Effector CD4-positive, alpha-beta T cell (primary cell): ENCODE results near the gene PRORP.
"Not testable (repeated sequence)": the region's sequence is repeated elsewhere in the genome, so short reads cannot be mapped to it uniquely, and the experiment has no call there.

Experiments
- DNase-seq: peaks from one replicate; pipeline ENCODE4 v3.0.0-alpha.2; 2020
- total RNA-seq: gene quantifications from one replicate; lab custom pipeline; 2026; lab: John Stamatoyannopoulos, UW

Gene PRORP
- 14.8 reads per million, percentile 40 among the genes with 10 or more reads in this experiment for total RNA-seq

- peak; percentile 93 for DNase-seq
These were observed at the start of gene PRORP, which contains the start of gene PPP2R3C for GRCh38 chr14:35121887-35122695. PRORP (plus strand) TSS chr14:35122552; CDS start chr14:35123246, 694 bp downstream. PPP2R3C (minus strand) TSS chr14:35121990; CDS start chr14:35121959, 31 bp downstream.

GRCh38 chr14:35073486-35073885 is 48.9 kb upstream of the PRORP start:
- no peak for DNase-seq

GRCh38 chr14:35078082-35078481 is 44.3 kb upstream of the PRORP start:
- DNase-seq: no peak

GRCh38 chr14:35079742-35080141 is 42.6 kb upstream of the PRORP start:
- DNase-seq: no peak

- DNase-seq: no peak
These were observed 38.7 kb upstream of the PRORP start for GRCh38 chr14:35083530-35084150.

- DNase-seq: no peak
These were observed 36.9 kb upstream of the PRORP start for GRCh38 chr14:35085441-35085840.

GRCh38 chr14:35088514-35088913 is 33.8 kb upstream of the PRORP start:
- DNase-seq: no peak

- not testable (repeated sequence) for DNase-seq
These were observed 27.7 kb upstream of the PRORP start for GRCh38 chr14:35094645-35095044.

GRCh38 chr14:35107866-35108265 is 14.5 kb upstream of the PRORP start:
- DNase-seq: no peak

GRCh38 chr14:35112641-35113040 is 9.7 kb upstream of the PRORP start:
- no peak for DNase-seq

- DNase-seq: no peak
These were observed 8.9 kb upstream of the PRORP start for GRCh38 chr14:35113308-35113950.

- no peak for DNase-seq
These were observed 8.3 kb upstream of the PRORP start for GRCh38 chr14:35114036-35114435.

- no peak for DNase-seq
These were observed 6.1 kb upstream of the PRORP start for GRCh38 chr14:35116242-35116641.

- no peak for DNase-seq
These were observed 5.2 kb upstream of the PRORP start for GRCh38 chr14:35117112-35117511.

GRCh38 chr14:35121026-35121886 is 1.1 kb upstream of the PRORP start:
- DNase-seq: no peak

GRCh38 chr14:35122696-35123387 is 490 bp downstream of the PRORP start:
- no peak for DNase-seq

- DNase-seq: no peak
These were observed 994 bp downstream of the PRORP start for GRCh38 chr14:35123388-35123703.

GRCh38 chr14:35124127-35124526 is 1.8 kb downstream of the PRORP start:
- no peak for DNase-seq

- DNase-seq: no peak
These were observed 11.4 kb downstream of the PRORP start for GRCh38 chr14:35133542-35134328.

GRCh38 chr14:35134329-35135123 is 12.2 kb downstream of the PRORP start:
- no peak for DNase-seq
